PC-3 (cell line): ENCODE results near the gene OSBPL6.

Experiments used
- CTCF ChIP-seq: fragments of 300-600 bp; sonication (generic); conservative IDR thresholded peaks from 2 replicates; pipeline ENCODE4 v1.5.1; 2017; ENCODE audit warnings: antibody characterized with exemption, low read depth, mild to moderate bottlenecking, low read length
- EZH2 ChIP-seq: fragments of 300-600 bp; sonication (generic); IDR thresholded peaks from one replicate; pipeline ENCODE4 v1.6.1; 2017; ENCODE audit warnings: antibody characterized with exemption, mild to moderate bottlenecking, low read length; ENCODE audit not compliant: unreplicated experiment
- EZH2phosphoT487 ChIP-seq: fragments of 300-600 bp; sonication (generic); IDR thresholded peaks from 2 replicates; pipeline ENCODE4 v1.6.1; 2018; ENCODE audit warnings: mild to moderate bottlenecking, antibody characterized with exemption, low read length, borderline replicate concordance

DNA sequence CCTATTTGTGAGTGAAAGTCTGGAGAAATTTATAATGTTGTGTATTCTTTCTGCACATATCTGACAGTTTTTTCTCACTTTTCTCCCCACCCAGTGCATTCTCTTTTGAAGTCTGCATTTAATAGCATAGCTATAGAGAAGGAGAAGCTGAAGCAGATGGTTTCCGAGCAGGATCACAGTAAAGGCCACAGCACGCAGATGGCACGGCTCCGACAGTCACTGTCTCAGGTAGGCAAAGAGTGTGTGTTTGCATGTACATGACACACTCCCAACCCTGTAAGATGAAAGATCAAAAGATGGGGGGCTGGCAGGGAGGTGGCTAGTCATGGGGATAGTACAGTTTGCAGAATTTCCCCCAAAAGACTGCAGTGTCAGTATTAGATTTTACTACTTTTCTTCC lies 167.3 kb downstream of the OSBPL6 start:
- TF ChIP-seq CTCF (no peak), EZH2 (no peak), EZH2phosphoT487 (no peak)
